SK-N-SH treated with all-trans-retinoic acid at 6 μM for 48 hours (cell line): ENCODE data around the gene DNAI4.

Experiments used
- GLIS3 ChIP-seq: fragments of 250-450 bp; sonication (Bioruptor Pico); IDR thresholded peaks from 2 replicates; pipeline ENCODE4 v1.5.0; 2020; ENCODE audit warnings: mild to moderate bottlenecking, moderate library complexity
- ISL1 ChIP-seq: fragments of 250-450 bp; sonication (Bioruptor Pico); IDR thresholded peaks from 2 replicates; pipeline ENCODE4 v2.1.2; 2022; ENCODE audit warnings: mild to moderate bottlenecking, moderate library complexity
- PATZ1 ChIP-seq: fragments of 250-450 bp; sonication (Bioruptor Pico); IDR thresholded peaks from 2 replicates; pipeline ENCODE4 v1.8.0; 2020; ENCODE audit warnings: mild to moderate bottlenecking, moderate library complexity, borderline replicate concordance
- PPARA ChIP-seq: fragments of 250-450 bp; sonication (Bioruptor Pico); IDR thresholded peaks from 2 replicates; pipeline ENCODE4 v1.5.0; 2020; ENCODE audit warnings: mild to moderate bottlenecking, borderline replicate concordance
- SNAI2 ChIP-seq: fragments of 250-450 bp; sonication (Bioruptor Pico); IDR thresholded peaks from 2 replicates; pipeline ENCODE4 v1.5.0; 2020; ENCODE audit warnings: mild to moderate bottlenecking, moderate library complexity

- no peak for TF ChIP-seq PATZ1 (CRISPR knock-in tag)
- TF ChIP-seq GLIS3 (CRISPR knock-in tag), result no peak
- TF ChIP-seq ISL1 (CRISPR knock-in tag), result no peak
- TF ChIP-seq PPARA (CRISPR knock-in tag), result no peak
- no peak for TF ChIP-seq SNAI2 (CRISPR knock-in tag)
These were observed 114.8 kb downstream of the DNAI4 start for GRCh38 chr1:66809736-66810326.
